Karpas-422 (cell line): ENCODE data around the gene BYSL. TPM values are rescaled to one million over a fixed set of nuclear protein-coding genes. Genes with fewer than 3 reads are reported as not detected.

ENCODE experiments used
- DNase-seq: peaks from one replicate; pipeline ENCODE4 v3.0.0-alpha.2; 2015
- H2AFZ ChIP-seq: fragments of 200-600 bp; sonication (generic); 2 replicates; pipeline ENCODE4 v1.6.1; 2014; ENCODE audit warnings: antibody characterized with exemption, low read length, mixed read lengths
- H3K27ac ChIP-seq: fragments of 200-600 bp; sonication (generic); 2 replicates; pipeline ENCODE4 v1.5.1; 2014; ENCODE audit warnings: mild to moderate bottlenecking, low read length, moderate library complexity
- H3K27me3 ChIP-seq: fragments of 200-600 bp; sonication (generic); 2 replicates; pipeline ENCODE4 v1.6.1; 2014; ENCODE audit warnings: low read length, mixed read lengths
- H3K36me3 ChIP-seq: fragments of 200-600 bp; sonication (generic); 2 replicates; pipeline ENCODE4 v1.6.1; 2014; ENCODE audit warnings: low read length, mixed read lengths; ENCODE audit not compliant: insufficient read depth
- H3K4me1 ChIP-seq: fragments of 200-600 bp; sonication (generic); 2 replicates; pipeline ENCODE4 v1.6.1; 2014; ENCODE audit warnings: mild to moderate bottlenecking, low read length, mixed read lengths
- H3K4me2 ChIP-seq: fragments of 200-600 bp; sonication (generic); 2 replicates; pipeline ENCODE4 v1.6.1; 2014; ENCODE audit warnings: low read length, low read depth, mild to moderate bottlenecking; ENCODE audit not compliant: poor library complexity, severe bottlenecking
- H3K4me3 ChIP-seq: fragments of 200-600 bp; sonication (generic); 2 replicates; pipeline ENCODE4 v1.5.1; 2014; ENCODE audit warnings: mild to moderate bottlenecking, antibody characterized with exemption, low read length, mixed read lengths
- H3K79me2 ChIP-seq: fragments of 200-600 bp; sonication (generic); 2 replicates; pipeline ENCODE4 v1.6.1; 2014; ENCODE audit warnings: mild to moderate bottlenecking, low read length, mixed read lengths
- H3K9ac ChIP-seq: fragments of 200-600 bp; sonication (generic); 2 replicates; pipeline ENCODE4 v1.6.0; 2014; ENCODE audit warnings: low read length
- H3K9me2 ChIP-seq: fragments of 200-600 bp; sonication (generic), shearing (Covaris generic); replicated peaks from 2 replicates; pipeline ENCODE4 v1.6.0; 2014; ENCODE audit warnings: mild to moderate bottlenecking, low read length, moderate library complexity; ENCODE audit not compliant: insufficient read depth
- H3K9me3 ChIP-seq: fragments of 300-700, 200-600 bp; sonication (generic); 2 replicates; pipeline ENCODE4 v1.6.1; 2014; ENCODE audit warnings: low read length, mixed read lengths
- H4K20me1 ChIP-seq: fragments of 200-600 bp; sonication (generic); 2 replicates; pipeline ENCODE4 v1.6.1; 2014; ENCODE audit warnings: mild to moderate bottlenecking, antibody characterized with exemption, low read length, low read depth; ENCODE audit not compliant: insufficient read depth
- small RNA-seq: library from RNA; depleted of rRNA; stranded (forward); fragments of <200 nt; gene quantifications from one replicate; pipeline ENCODE3, GENCODE V24; 2014
- total RNA-seq: library from RNA; depleted of rRNA; stranded (reverse); fragments of >200 nt; shearing (Covaris generic); gene quantifications from 2 replicates; pipeline ENCODE4 v1.2.3, GENCODE V29; 2014; ENCODE audit warnings: low replicate concordance; rRNA removed

BYSL gene
- total RNA-seq, 1 experiment from 2014 or later = 17.9 TPM

DNA sequence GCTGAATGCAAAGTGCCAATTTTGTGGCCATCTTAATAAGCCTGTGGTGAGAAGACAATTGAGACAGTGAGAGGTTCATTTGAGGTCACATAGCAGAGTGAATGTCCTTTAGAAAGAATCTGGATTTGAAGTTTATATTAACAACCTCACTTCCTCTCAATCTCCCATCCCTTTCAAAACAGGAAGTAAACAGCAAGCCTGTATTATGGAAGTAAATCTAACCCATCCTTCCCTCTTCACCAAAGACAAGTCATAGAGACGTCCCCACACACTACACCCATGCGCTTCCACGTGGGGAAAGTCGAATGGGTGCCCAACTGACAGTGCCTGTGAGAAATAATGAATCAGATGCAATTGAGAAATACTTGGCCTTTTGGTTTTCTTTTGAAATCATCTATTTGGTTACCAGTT, 49.1 kb downstream of the BYSL start:
- H3K27ac ChIP-seq = no peak overlapping the region
- peaks cover 6% of the 10 kb centered on the region for H3K4me1 ChIP-seq
- no peak overlapping the region for H3K4me3 ChIP-seq
- H3K79me2 ChIP-seq = no peaks in the 10 kb centered on the region
- no peaks in the 10 kb centered on the region for H3K36me3 ChIP-seq
- H4K20me1 ChIP-seq = no peaks in the 10 kb centered on the region
- H3K9me2 ChIP-seq = no peaks in the 10 kb centered on the region
- no peaks in the 10 kb centered on the region for H3K9me3 ChIP-seq
- H3K27me3 ChIP-seq = no peaks in the 10 kb centered on the region
- H2AFZ ChIP-seq = no peak overlapping the region
- H3K4me2 ChIP-seq = no peak overlapping the region
- no peak for DNase-seq
- H3K9ac ChIP-seq = no peak overlapping the region

DNA sequence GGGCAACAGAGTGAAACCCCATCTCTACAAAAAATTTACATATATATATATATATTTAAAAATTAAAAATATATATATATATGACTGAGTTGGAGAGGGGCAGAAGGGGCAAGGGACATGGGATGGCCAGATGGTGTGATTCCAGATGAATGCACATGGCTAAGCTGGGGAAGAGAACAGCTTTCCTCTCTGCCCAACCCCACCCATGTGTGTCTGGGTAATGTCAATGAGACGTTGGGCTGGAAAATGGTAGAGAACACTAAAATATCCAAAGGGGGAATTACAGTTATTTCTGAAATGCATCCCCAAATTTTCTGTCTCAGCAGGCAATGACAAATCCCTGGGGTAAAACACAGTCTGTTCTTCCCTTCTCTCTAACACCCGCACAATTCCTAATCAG, 51.5 kb downstream of the BYSL start:
- H3K9me3 ChIP-seq = no peaks in the 10 kb centered on the region
- H3K79me2 ChIP-seq = no peaks in the 10 kb centered on the region
- H3K9ac ChIP-seq = no peak overlapping the region
- no peak overlapping the region for H2AFZ ChIP-seq
- H4K20me1 ChIP-seq = no peaks in the 10 kb centered on the region
- peaks cover 12% of the 10 kb centered on the region for H3K4me1 ChIP-seq
- H3K4me2 ChIP-seq = no peak overlapping the region
- no peak overlapping the region for H3K27ac ChIP-seq
- H3K27me3 ChIP-seq = no peaks in the 10 kb centered on the region
- H3K36me3 ChIP-seq = no peaks in the 10 kb centered on the region
- H3K4me3 ChIP-seq = no peak overlapping the region
- no peak for DNase-seq
- no peaks in the 10 kb centered on the region for H3K9me2 ChIP-seq

- no peaks in the 10 kb centered on the region for H3K9me3 ChIP-seq
- peak; percentile 76 for DNase-seq
- no peaks in the 10 kb centered on the region for H4K20me1 ChIP-seq
- H3K36me3 ChIP-seq = no peaks in the 10 kb centered on the region
- H3K4me3 ChIP-seq = no peak overlapping the region
- no peak overlapping the region for H3K27ac ChIP-seq
- no peak overlapping the region for H3K9ac ChIP-seq
- no peak overlapping the region for H3K4me2 ChIP-seq
- H3K79me2 ChIP-seq = no peaks in the 10 kb centered on the region
- peaks cover 12% of the 10 kb centered on the region for H3K4me1 ChIP-seq
- no peak overlapping the region for H2AFZ ChIP-seq
- H3K9me2 ChIP-seq = no peaks in the 10 kb centered on the region
- no peaks in the 10 kb centered on the region for H3K27me3 ChIP-seq
Measured at GRCh38 chr6:41974281-41974825, 53.1 kb downstream of the BYSL start.

DNA sequence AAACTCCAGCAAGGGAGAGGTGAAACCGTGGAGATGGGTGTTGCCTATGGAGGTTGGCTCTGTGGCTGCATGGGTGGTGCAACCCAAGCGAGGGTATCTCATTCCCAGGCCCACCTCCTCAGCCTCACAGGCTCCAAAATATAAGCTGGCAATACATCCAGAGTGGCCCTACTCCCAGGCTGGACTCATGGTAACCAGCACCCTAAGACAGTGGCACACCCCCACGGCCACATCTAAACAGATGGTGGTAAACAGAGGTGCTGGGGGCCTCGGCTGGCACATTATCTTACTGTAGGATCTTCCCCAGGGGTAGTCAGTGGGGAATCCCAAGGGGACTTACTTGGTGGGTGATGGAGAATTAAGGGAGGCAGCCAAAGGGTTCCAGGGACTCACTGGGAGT, 54.0 kb downstream of the BYSL start:
- Histone ChIP-seq H3K9ac (no peak overlapping the region), H2AFZ (no peak overlapping the region), H3K4me1 (peaks cover 20% of the 10 kb centered on the region), H3K9me3 (no peaks in the 10 kb centered on the region), H4K20me1 (no peaks in the 10 kb centered on the region), H3K4me3 (no peak overlapping the region), H3K79me2 (no peaks in the 10 kb centered on the region), H3K4me2 (no peak overlapping the region), H3K36me3 (no peaks in the 10 kb centered on the region), H3K9me2 (no peaks in the 10 kb centered on the region), H3K27me3 (no peaks in the 10 kb centered on the region), H3K27ac (no peak overlapping the region)
- DNase-seq = no peak

DNA sequence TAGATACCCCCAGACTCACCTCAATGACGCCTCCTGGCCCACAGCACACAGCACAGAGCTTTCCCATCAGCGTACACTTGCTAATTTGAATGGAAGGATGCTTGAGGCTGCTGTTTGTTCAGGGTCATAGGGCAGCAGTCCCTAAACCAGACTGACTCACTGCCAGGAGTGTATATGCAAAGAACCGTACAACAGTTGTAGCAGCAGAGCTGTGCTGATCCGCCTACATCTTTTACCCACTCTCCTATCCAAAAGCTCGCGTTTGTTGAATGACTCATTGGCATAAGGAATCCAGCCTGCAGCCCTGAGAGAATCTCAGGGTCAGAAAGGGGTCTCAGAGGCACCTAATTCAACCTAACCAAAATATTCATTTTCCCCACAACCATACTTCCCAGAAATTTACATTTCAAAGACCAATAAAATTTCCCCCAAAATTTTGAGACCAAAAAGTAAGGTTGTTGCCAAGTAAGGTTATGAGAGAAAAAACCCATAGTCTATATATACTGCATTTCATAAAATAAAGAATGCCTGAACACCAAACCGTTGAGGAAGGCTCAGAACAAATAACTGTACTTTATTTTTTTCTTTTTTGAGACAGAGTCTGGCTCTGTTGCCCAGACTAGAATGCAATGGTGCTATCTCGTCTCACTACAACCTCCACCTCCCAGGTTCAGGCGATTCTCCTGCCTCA, 55.6 kb downstream of the BYSL start:
- no peaks in the 10 kb centered on the region for H4K20me1 ChIP-seq
- no peak overlapping the region for H3K9ac ChIP-seq
- H3K27ac ChIP-seq = no peak overlapping the region
- no peak for DNase-seq
- no peak overlapping the region for H3K4me3 ChIP-seq
- no peaks in the 10 kb centered on the region for H3K9me3 ChIP-seq
- no peak overlapping the region for H3K4me2 ChIP-seq
- H3K36me3 ChIP-seq = no peaks in the 10 kb centered on the region
- no peaks in the 10 kb centered on the region for H3K79me2 ChIP-seq
- no peaks in the 10 kb centered on the region for H3K27me3 ChIP-seq
- H3K4me1 ChIP-seq = peaks cover 21% of the 10 kb centered on the region
- H2AFZ ChIP-seq = no peak overlapping the region
- H3K9me2 ChIP-seq = no peaks in the 10 kb centered on the region

Small RNA genes lying within 50 kb of the gene (small RNA-seq; reads per million reads assigned to genes)
- gene RF00019 = not detected

Other genes starting within 250 kb of the BYSL start
- gene TFEB, start 185.9 kb upstream of the BYSL start, total RNA-seq = 72.3 and 117 TPM in 2 replicates
- not detected in 2 replicates for gene PGC, start 174.1 kb upstream of the BYSL start, total RNA-seq
- 4.8 and 9.5 TPM in 2 replicates for gene FRS3, start 141.6 kb upstream of the BYSL start, total RNA-seq
- 0.41 and 2.8 TPM in 2 replicates for gene PRICKLE4, start 140.7 kb upstream of the BYSL start, total RNA-seq
- 119 and 229 TPM in 2 replicates for gene TOMM6, start 133.8 kb upstream of the BYSL start, total RNA-seq
- gene USP49, start 26.1 kb upstream of the BYSL start, total RNA-seq = 6.5 and 10.7 TPM in 2 replicates
- 24.1 and 31.5 TPM in 2 replicates for gene MED20, start 360 bp upstream of the BYSL start, total RNA-seq
- 63.5 and 74.8 TPM in 2 replicates for gene CCND3, start 20.3 kb downstream of the BYSL start, total RNA-seq
- 25.8 and 25.9 TPM in 2 replicates for gene TAF8, start 129.0 kb downstream of the BYSL start, total RNA-seq
- 0.11 and 0.83 TPM in 2 replicates for gene C6orf132, start 221.1 kb downstream of the BYSL start, total RNA-seq